ENCODE data around the gene WFS1. TPM values are rescaled to one million over a fixed set of nuclear protein-coding genes. Genes with fewer than 3 reads are reported as not detected.

WFS1 gene
- total and polyA plus RNA-seq, 2 of the 13 experiments (the other 11 are each of a cell fraction or from before 2014, with no cell fraction given), result 39.1 to 42.2 TPM

DNA sequence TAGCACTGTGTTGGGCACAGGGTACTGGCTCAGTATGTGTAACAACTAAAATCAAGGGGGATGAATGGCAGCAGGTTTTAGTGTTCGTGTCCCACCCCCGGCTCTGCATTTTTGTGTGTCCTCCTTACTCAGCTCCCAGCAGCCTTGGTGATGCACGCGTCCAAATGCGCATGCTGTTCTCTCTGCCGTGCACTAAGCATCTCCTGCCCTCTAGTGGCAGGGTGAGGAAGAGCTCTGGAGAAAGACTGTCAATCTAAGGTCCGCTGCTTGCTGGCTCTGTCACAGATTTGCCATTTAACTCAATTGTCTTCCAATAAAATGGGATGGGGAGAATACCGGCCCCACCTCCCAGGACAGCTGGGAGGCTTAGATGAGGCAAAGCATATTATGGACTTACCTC lies 61.4 kb downstream of the WFS1 start:
- Histone ChIP-seq H3K9ac (ENCODE audit: insufficient read depth, low read depth, low read length) (no peak overlapping the region), H3K4me3 (replicated peaks in 1 of 3; ENCODE audit: insufficient read depth in 1 of 3, low read depth in 2 of 3, low read length in 3 of 3) (no peak overlapping the region), H3K27ac (ENCODE audit: extremely low read length, insufficient read depth, low read length) (no peak overlapping the region), H3K4me2 (ENCODE audit: low read depth, low read length) (no peak overlapping the region), H3K36me3 (replicated peaks in 1 of 2; ENCODE audit: control insufficient read depth in 1 of 2, insufficient read depth in 2 of 2, low read length in 2 of 2) (no peaks in the 10 kb centered on the region), H3K79me2 (ENCODE audit: insufficient read depth, low read length) (no peaks in the 10 kb centered on the region), H3K4me1 (ENCODE audit: insufficient read depth, low read length) (peaks cover 43% of the 10 kb centered on the region), H2AFZ (ENCODE audit: low read length) (no peak overlapping the region), H3K9me3 (ENCODE audit: low read length) (no peaks in the 10 kb centered on the region), H3K27me3 (ENCODE audit: control insufficient read depth in 1 of 2, insufficient read depth in 2 of 2, low read length in 2 of 2) (peaks cover 0 to 18% of the 10 kb centered on the region in 2 experiments), H4K20me1 (ENCODE audit: insufficient read depth, low read length) (no peaks in the 10 kb centered on the region)
- intact Hi-C loops (cut with micrococcal nuclease; ENCODE audit: unreplicated experiment), result no loop called here
- POLR2A ChIA-PET, result interaction anchor here (1.0 to 1.5 kb wide), 3 partner anchors 11 to 244 kb away, joined by 3 to 4 read pairs (median 3); partner anchors contain the start of genes MAN2B2 and WFS1
- no TSS peak for BruUV-seq (replicated peaks)
- peak; percentile 66 for DNase-seq (ENCODE audit: low spot score)
- TF ChIP-seq, protein P1, sequence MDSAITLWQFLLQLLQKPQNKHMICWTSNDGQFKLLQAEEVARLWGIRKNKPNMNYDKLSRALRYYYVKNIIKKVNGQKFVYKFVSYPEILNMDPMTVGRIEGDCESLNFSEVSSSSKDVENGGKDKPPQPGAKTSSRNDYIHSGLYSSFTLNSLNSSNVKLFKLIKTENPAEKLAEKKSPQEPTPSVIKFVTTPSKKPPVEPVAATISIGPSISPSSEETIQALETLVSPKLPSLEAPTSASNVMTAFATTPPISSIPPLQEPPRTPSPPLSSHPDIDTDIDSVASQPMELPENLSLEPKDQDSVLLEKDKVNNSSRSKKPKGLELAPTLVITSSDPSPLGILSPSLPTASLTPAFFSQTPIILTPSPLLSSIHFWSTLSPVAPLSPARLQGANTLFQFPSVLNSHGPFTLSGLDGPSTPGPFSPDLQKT (CRISPR knock-in tag; IDR thresholded peaks at IDR 0.05; ENCODE audit: borderline replicate concordance), result no peak
- TF ChIP-seq RAD21 (CRISPR knock-in tag; IDR thresholded peaks at IDR 0.05), result peak; percentile 68
- peak; percentile 91 for TF ChIP-seq STAG1 (CRISPR knock-in tag; IDR thresholded peaks at IDR 0.05)
- TF ChIP-seq, protein P2, sequence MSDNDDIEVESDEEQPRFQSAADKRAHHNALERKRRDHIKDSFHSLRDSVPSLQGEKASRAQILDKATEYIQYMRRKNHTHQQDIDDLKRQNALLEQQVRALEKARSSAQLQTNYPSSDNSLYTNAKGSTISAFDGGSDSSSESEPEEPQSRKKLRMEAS (IDR thresholded peaks at IDR 0.05), result peak; percentile 12; the same call in 1 of the 2 replicates
- peak; percentile 47; the same call in 1 of the 2 replicates for TF ChIP-seq SMC3 (IDR thresholded peaks at IDR 0.05; ENCODE audit: low read length)
- TF ChIP-seq, protein P3, sequence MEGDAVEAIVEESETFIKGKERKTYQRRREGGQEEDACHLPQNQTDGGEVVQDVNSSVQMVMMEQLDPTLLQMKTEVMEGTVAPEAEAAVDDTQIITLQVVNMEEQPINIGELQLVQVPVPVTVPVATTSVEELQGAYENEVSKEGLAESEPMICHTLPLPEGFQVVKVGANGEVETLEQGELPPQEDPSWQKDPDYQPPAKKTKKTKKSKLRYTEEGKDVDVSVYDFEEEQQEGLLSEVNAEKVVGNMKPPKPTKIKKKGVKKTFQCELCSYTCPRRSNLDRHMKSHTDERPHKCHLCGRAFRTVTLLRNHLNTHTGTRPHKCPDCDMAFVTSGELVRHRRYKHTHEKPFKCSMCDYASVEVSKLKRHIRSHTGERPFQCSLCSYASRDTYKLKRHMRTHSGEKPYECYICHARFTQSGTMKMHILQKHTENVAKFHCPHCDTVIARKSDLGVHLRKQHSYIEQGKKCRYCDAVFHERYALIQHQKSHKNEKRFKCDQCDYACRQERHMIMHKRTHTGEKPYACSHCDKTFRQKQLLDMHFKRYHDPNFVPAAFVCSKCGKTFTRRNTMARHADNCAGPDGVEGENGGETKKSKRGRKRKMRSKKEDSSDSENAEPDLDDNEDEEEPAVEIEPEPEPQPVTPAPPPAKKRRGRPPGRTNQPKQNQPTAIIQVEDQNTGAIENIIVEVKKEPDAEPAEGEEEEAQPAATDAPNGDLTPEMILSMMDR (CRISPR knock-in tag; IDR thresholded peaks at IDR 0.05), result peak; percentile 84
- TF ChIP-seq, protein P4, sequence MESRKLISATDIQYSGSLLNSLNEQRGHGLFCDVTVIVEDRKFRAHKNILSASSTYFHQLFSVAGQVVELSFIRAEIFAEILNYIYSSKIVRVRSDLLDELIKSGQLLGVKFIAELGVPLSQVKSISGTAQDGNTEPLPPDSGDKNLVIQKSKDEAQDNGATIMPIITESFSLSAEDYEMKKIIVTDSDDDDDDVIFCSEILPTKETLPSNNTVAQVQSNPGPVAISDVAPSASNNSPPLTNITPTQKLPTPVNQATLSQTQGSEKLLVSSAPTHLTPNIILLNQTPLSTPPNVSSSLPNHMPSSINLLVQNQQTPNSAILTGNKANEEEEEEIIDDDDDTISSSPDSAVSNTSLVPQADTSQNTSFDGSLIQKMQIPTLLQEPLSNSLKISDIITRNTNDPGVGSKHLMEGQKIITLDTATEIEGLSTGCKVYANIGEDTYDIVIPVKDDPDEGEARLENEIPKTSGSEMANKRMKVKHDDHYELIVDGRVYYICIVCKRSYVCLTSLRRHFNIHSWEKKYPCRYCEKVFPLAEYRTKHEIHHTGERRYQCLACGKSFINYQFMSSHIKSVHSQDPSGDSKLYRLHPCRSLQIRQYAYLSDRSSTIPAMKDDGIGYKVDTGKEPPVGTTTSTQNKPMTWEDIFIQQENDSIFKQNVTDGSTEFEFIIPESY (CRISPR knock-in tag; IDR thresholded peaks at IDR 0.05), result peak; percentile 90
- no peak for TF ChIP-seq ZNF234 (CRISPR knock-in tag; conservative IDR thresholded peaks at IDR 0.05)
- TF ChIP-seq, protein P5, sequence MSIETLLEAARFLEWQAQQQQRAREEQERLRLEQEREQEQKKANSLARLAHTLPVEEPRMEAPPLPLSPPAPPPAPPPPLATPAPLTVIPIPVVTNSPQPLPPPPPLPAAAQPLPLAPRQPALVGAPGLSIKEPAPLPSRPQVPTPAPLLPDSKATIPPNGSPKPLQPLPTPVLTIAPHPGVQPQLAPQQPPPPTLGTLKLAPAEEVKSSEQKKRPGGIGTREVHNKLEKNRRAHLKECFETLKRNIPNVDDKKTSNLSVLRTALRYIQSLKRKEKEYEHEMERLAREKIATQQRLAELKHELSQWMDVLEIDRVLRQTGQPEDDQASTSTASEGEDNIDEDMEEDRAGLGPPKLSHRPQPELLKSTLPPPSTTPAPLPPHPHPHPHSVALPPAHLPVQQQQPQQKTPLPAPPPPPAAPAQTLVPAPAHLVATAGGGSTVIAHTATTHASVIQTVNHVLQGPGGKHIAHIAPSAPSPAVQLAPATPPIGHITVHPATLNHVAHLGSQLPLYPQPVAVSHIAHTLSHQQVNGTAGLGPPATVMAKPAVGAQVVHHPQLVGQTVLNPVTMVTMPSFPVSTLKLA (IDR thresholded peaks at IDR 0.05), result no peak
- TF ChIP-seq, protein P6, sequence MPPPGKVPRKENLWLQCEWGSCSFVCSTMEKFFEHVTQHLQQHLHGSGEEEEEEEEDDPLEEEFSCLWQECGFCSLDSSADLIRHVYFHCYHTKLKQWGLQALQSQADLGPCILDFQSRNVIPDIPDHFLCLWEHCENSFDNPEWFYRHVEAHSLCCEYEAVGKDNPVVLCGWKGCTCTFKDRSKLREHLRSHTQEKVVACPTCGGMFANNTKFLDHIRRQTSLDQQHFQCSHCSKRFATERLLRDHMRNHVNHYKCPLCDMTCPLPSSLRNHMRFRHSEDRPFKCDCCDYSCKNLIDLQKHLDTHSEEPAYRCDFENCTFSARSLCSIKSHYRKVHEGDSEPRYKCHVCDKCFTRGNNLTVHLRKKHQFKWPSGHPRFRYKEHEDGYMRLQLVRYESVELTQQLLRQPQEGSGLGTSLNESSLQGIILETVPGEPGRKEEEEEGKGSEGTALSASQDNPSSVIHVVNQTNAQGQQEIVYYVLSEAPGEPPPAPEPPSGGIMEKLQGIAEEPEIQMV (CRISPR knock-in tag; IDR thresholded peaks at IDR 0.05; ENCODE audit: low read depth), result peak; percentile 75; the same call in 1 of the 2 replicates
- 0 out of 2 replicates have a peak, but pooled peaks have one; percentile 40 for TF ChIP-seq KDM1A (CRISPR knock-in tag; IDR thresholded peaks at IDR 0.05)
- TF ChIP-seq ZNF501 (CRISPR knock-in tag; IDR thresholded peaks at IDR 0.05), result peak; percentile 92
- TF ChIP-seq AKAP8 (CRISPR knock-in tag; IDR thresholded peaks at IDR 0.05), result 0 out of 2 replicates have a peak, but pooled peaks have one; percentile 14
- WGBS (ENCODE audit: low lambda C conversion rate), result 25% methylated on average over 8 of the region's 8 CpGs
- FAIRE-seq, result peak; percentile 63
- peak; percentile 43 for ATAC-seq
- in situ Hi-C loops (cut with HindIII; ENCODE audit: extremely low pct_ligation_motif_present, low pct_unique_long_range_greater_than_20kb), result loop anchor here (10.0 kb wide), 1 partner anchor 214 kb away; no protein-coding TSS in a partner anchor
- CTCF ChIA-PET (ENCODE audit: low intra/inter-chr PET ratio, low total read pairs), result interaction anchor here (0.6 to 7.9 kb wide), 5 partner anchors 13 to 80 kb away, joined by 3 to 66 read pairs (median 4); no protein-coding TSS in a partner anchor
